NCI-H748 (cell line): Measurements from ENCODE around the gene TANC1.
"Not testable (repeated sequence)": the region's sequence is repeated elsewhere in the genome, so short reads cannot be mapped to it uniquely, and the experiment has no call there.

ENCODE experiments used
- DNase-seq: peaks from one replicate; lab custom pipeline; 2025; ENCODE audit not compliant: unreplicated experiment; lab: John Stamatoyannopoulos, UW

The TANC1 gene

DNA sequence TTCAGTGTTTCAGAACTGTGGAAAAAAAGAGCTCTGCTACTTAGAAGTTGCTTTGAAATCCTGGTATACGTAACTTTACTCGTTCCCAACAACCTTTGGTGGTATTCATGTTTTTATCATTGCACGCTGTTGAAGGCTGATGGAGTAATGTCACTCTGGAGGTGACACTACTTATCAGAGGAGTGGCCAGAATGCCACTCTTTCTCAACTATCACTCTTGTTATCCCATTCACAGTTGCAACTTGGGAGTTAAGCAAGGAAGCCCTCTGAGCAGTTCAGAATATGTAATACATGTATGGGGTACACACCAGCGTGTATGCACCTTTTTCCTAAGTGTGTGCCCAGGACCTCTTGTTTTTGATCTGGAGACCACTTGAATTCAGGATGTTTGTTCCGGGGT lies 53.6 kb downstream of the TANC1 start:
- DNase-seq = no peak

DNA sequence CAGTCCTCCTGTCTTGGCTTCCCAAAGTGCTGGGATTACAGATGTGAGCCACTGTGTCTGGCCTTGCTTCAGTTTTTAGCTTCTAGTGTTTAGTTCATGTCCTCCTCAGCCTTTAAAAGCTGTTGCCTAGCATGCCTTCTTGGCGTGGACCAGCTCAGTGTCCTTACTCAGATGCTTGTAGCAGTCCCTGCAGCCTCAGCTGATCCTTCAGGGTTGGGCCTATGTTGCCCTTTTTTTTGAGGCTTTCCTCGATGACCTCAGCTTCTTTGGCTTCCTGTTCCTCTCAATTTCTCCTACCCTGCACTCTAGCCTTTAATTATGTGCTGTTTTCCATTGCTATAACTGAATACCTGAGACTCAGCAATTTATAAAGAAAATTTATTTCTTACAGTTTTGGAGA lies 57.7 kb downstream of the TANC1 start:
- DNase-seq = no peak

DNA sequence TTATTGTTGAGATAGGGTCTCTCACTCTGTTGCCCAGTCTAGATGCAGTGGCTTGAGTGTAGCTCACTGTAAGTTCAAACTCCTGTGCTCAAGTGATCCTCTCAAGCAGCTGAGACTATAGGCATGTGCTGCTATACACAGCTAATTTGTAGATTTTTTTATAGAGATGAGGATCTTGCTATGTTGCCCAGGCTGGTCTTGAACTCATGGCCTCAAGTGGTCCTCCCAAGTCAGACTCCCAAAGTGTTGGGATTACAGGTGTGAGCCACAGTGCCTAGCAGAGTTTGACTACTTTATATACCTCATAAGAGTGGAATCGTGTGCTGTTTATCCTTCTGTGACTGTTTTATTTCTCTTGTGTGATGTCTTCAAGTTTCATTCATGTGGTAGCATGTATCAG lies 60.3 kb downstream of the TANC1 start:
- DNase-seq = no peak

DNA sequence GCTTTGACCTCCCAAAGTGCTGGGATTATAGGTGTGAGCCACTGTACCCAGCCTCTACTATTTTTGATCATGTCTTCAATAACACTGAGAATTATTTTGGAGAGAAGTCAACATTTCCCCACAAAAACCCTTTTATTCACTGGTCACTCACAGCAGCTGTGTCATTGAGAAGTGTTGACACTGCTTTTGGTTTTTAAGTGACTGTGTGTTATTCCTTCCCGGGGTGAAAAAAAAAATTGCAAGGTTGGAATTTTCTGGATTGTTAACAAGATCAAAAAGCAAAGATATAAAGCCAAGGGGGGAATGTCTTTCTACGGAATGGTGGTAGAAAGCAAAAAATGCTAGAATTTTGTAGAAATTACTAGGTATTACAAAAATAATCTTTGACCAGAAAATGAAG lies 61.5 kb downstream of the TANC1 start:
- DNase-seq = no peak

- DNase-seq = no peak
These were observed 62.4 kb downstream of the TANC1 start for GRCh38 chr2:159030674-159031380.

GRCh38 chr2:159032146-159032545 lies 63.7 kb downstream of the TANC1 start:
- no peak for DNase-seq

DNA sequence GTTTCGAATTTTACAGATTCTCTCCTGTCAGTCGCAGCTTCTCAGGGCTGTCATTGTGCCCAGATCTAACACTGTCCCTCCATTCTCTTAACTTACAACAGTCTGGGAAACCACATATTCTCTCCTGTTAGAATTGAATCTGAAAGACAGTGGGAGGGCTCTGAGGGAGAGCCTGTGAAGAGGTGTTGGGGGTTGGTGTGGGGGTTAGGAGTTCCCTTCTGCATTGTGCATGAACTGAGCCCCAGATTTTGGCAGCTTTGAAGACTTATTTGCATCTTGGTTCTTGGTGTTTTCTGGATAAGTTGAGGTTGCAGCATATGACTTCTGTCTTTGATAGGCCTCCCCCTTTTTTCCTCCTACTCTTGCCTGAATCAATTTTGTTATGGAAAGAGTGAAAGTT lies 64.1 kb downstream of the TANC1 start:
- no peak for DNase-seq

DNA sequence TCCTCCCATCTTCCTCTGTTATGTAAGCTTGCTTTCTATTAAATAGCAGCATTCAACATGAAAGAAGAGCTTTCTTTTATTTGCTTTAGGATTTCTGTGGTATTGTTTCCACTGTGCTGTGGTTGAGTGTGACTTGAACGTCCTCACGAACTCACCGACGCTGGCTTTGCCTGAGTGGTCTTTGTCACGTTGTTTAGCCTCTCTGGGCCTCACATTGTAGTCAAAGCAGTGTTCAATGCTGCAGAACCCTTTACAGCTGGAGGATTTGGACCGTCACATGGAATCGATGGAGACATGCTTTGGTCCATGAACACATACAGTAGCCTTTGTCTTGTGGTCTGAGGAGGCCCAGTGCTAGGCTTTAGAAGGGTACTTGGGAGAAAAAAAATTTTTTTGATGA lies 66.3 kb downstream of the TANC1 start:
- DNase-seq = no peak

- peak; percentile 65 for DNase-seq
These were observed 67.5 kb downstream of the TANC1 start for GRCh38 chr2:159035790-159036411.

GRCh38 chr2:159036461-159036860 lies 68.0 kb downstream of the TANC1 start:
- not testable (repeated sequence) for DNase-seq

DNA sequence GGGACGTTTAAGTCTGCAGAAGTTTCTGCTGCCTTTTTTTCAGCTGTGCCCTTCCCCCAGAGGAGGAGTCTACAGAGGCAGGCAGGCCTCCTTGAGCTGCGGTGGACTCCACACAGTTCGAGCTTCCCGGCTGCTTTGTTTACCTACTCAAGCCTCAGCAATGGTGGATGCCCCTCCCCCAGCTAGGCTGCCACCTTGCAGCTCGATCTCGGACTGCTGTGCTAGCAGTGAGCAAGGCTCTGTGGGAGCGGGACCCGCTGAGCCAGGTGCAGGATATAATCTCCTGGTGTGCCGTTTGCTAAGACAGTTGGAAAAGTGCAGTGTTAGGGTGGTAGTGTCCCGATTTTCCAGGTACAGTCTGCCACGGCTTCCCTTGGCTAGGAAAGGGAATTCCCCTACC lies 72.9 kb downstream of the TANC1 start:
- not testable (repeated sequence) for DNase-seq

GRCh38 chr2:159042115-159042850 lies 73.8 kb downstream of the TANC1 start:
- no peak for DNase-seq

DNA sequence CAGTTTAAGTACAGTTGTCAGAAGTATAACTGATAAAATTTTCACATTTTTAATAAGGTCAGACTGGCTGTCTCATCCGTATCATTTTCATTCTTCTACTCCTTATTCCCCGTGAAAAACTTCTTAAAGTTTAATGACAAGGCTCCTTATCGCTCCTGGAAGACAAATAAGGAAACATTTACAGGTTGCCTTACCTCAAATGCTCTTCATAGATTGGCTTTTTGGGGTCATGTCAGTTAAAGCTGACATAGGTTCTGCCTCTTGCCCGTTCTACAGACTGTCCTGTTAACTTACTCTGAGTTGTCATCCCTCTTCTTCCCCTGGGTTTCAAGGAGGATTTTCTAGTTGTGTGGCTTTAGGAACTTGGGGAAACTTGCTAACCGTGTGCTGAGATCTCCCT lies 75.3 kb downstream of the TANC1 start:
- no peak for DNase-seq

- DNase-seq = no peak
These were observed 76.4 kb downstream of the TANC1 start for GRCh38 chr2:159044804-159045286.

GRCh38 chr2:159045545-159046454 lies 77.4 kb downstream of the TANC1 start:
- DNase-seq = no peak

DNA sequence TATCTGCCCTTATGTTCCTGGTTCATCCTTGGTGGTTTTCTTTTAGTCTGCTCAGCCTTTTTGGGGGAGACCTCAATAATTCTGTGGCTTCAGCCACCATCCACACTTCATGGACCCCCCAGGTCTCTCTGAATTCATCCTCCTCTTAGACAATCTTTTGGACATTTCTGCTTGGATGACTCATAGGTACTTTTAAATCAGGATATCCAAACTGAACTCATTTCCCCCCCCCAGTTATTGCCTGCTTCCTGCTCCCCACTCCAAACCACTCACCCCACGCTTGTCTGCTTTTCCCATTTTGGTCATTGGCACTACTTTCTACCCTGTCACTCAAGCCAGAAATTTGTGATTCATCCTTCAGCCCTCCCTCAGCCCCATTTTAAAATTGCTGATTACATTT lies 78.5 kb downstream of the TANC1 start:
- no peak for DNase-seq

DNA sequence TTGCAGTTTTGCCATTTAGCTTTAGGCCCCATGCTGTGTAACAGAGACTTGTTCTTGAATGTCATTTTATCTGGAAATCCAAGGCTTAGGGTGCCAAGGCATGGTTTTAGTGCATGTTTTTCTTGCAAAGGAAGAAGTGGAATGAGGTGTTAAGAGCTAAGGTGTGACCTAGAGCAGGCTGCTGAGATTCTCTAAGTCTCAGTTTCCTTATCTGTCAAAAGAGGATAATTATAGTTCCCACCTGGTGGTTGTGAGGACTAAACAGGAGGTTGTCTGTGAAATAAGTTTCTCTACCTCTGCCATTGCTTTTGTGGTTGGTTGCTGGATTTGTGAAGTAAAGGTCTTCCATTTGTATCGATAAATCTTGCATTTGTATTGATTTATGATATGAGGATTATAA lies 82.0 kb downstream of the TANC1 start:
- no peak for DNase-seq

GRCh38 chr2:159051133-159051532 lies 82.7 kb downstream of the TANC1 start:
- no peak for DNase-seq

- no peak for DNase-seq
These were observed 83.2 kb downstream of the TANC1 start for GRCh38 chr2:159051661-159052060.

DNA sequence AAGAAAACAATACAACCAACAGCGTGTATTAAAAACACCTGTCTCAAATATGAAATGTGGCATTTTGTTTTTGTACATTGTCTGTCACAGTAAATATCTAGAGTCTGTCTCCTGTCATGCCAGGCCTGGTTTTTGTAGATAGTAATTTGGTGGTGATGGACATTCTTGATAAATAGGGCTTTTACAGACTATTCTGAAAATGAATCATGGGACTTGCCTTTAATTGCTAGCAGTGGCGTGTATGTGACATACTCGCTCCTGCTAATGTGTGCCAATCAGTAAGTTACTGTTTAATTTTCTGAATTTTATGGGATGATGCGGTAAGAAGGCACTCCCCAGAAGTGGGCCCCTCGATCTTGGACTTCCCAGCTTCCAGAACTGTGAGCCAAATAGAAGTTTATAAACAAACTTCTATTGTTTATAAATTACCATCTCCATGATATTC lies 83.7 kb downstream of the TANC1 start:
- no peak for DNase-seq
